Measurements from ENCODE around the gene MACROD2.

Gene MACROD2

DNA sequence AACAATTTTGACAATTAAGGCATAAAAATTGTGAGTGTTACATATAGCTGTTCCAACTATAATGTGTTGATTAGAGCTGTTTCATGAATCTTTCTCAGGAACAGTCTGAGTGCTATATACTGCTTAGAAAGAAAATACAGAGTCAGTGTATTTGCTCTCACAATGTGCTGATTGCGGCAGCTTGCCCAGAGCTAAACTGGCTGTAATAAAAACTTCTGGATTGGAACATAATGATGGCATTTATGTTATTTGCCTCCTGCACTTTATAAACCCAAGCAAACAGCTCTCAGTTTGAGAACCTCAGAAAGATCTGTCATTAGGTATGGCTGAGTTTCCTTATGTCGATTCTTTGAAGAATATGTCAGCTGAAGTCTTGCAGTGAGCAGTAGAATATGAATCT lies 312.6 kb downstream of the MACROD2 start:
- no peak overlapping the region for H2AFZ ChIP-seq (ENCODE audit: low read depth, low read length)
- peaks cover 7% of the 10 kb centered on the region for H3K4me1 ChIP-seq (ENCODE audit: insufficient read depth, low read length)
- H3K36me3 ChIP-seq (ENCODE audit: insufficient read depth, low read length) = no peaks in the 10 kb centered on the region
- peaks cover 47% of the 10 kb centered on the region for H3K27me3 ChIP-seq (ENCODE audit: insufficient read depth, low read length)
- peaks cover 5% of the 10 kb centered on the region for H3K9me3 ChIP-seq (ENCODE audit: low read length)
- H3K4me3 ChIP-seq (ENCODE audit: low read length) = no peak overlapping the region

DNA sequence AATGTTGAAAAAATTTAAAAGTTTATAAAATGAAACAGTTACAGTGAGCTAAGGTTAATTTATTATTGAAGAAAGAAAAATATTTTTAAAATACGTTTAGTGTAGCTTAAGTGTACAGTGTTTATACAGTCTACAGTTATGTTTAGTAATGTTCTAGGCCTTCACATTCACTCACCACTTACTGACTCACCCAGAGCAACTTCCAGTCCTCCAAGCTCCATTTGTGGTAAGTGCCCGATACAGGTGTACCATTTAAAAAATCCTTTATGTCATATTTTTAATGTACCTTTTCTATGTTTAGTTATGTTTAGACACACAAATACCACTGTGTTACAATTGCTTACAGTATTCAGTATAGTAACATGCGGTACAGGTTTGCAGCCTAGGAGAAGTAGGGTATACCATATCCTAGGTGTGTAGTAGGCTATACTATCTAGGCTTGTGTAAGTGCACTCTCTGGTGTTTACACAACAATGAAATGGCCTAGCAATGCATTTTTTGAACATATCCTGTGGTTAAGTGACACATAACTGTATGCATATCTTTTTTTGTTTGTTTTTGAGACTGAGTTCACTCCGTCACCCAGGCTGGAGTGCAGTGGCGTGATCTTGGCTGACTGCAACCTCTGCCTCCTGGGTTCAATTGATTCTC lies 315.8 kb downstream of the MACROD2 start:
- Histone ChIP-seq H3K27me3 (ENCODE audit: insufficient read depth, low read length) (peaks cover 32% of the 10 kb centered on the region), H3K9me3 (ENCODE audit: low read length) (peaks cover 5% of the 10 kb centered on the region)

DNA sequence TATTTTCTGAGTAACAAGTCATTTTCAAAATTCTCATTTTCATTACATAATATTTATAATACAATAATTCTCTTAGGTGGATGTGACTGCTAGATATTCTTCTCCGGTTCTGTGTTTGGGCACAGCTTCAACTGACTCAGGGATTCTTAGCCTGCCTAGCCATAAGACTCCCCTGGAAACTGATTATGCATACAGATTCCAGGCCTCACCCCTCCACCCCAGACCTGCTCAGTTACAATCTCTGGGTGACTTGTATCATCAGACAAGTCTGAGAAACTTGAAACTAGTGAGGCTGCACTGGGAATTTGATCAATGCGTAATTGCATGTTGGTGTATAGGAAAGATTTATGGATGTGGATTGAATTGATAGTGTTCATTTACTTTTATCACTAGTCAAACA lies 316.7 kb downstream of the MACROD2 start:
- Histone ChIP-seq H3K36me3 (ENCODE audit: insufficient read depth, low read length) (no peaks in the 10 kb centered on the region), H3K4me3 (ENCODE audit: low read length) (no peak overlapping the region), H3K9me3 (ENCODE audit: low read length) (peaks cover 5% of the 10 kb centered on the region), H3K4me1 (ENCODE audit: insufficient read depth, low read length) (no peaks in the 10 kb centered on the region), H2AFZ (ENCODE audit: low read depth, low read length) (no peak overlapping the region), H3K27me3 (ENCODE audit: insufficient read depth, low read length) (peaks cover 24% of the 10 kb centered on the region)

More for the DNA sequence above, 315.8 kb downstream of the MACROD2 start:
- Histone ChIP-seq H3K4me3 (ENCODE audit: low read length) (no peak overlapping the region), H2AFZ (ENCODE audit: low read depth, low read length) (no peak overlapping the region), H3K36me3 (ENCODE audit: insufficient read depth, low read length) (no peaks in the 10 kb centered on the region), H3K4me1 (ENCODE audit: insufficient read depth, low read length) (no peaks in the 10 kb centered on the region)

DNA sequence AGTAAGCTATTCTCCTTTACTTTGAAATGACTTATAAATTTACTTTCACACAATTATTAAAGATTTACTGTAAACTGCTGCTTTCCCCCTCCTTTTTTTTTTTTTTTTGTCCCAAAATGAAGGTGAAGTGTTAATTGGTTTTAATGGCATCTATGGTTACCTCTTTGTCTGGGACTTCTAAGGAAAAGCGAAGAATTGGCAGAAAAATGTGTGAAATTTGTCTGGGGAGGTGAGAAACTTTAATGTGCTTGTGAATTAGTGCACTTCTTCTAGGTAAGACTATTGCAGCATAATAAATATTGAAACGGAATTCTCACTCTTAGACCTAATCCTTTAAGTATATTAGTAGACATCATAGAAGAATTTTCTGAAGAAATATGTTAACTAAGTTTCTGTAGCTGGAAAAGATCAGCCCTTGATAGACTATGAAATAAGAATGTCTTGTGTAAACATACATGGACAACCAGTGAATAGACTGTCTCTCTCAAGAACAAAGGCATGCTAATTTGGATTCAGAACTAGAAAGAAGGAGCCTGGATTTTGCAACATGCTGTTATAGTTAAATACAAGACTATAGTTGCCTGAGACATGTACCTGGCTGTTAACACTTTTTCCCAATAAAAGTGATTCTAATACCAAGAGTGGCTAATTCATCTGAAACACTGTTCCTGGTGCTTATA lies 318.2 kb downstream of the MACROD2 start:
- H3K4me1 ChIP-seq (ENCODE audit: insufficient read depth, low read length) = no peaks in the 10 kb centered on the region
- no peak overlapping the region for H2AFZ ChIP-seq (ENCODE audit: low read depth, low read length)
- H3K36me3 ChIP-seq (ENCODE audit: insufficient read depth, low read length) = no peaks in the 10 kb centered on the region
- peaks cover 3% of the 10 kb centered on the region for H3K9me3 ChIP-seq (ENCODE audit: low read length)
- peaks cover 13% of the 10 kb centered on the region for H3K27me3 ChIP-seq (ENCODE audit: insufficient read depth, low read length)
- no peak overlapping the region for H3K4me3 ChIP-seq (ENCODE audit: low read length)

DNA sequence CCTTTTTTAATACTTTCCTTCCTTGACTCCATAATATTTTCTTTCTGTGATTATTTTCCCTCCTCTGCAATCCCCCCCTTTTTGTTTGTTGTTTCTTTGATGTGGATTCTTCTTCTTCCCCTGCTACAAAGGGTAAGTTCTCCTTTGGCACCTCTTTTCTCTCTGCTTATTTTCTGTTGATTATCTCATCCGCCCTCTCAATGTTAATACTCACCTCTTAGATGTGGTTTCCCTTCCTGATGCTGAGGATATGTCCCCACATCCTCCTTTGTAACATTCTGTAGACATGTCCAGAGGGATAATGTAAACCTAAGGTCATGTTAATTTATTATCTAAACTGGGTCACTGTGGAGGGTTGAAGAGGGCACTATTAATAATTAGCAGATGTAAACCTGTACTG lies 324.4 kb downstream of the MACROD2 start:
- Histone ChIP-seq H3K27me3 (ENCODE audit: insufficient read depth, low read length) (no peaks in the 10 kb centered on the region), H2AFZ (ENCODE audit: low read depth, low read length) (no peak overlapping the region), H3K4me1 (ENCODE audit: insufficient read depth, low read length) (no peaks in the 10 kb centered on the region), H3K9me3 (ENCODE audit: low read length) (no peaks in the 10 kb centered on the region), H3K36me3 (ENCODE audit: insufficient read depth, low read length) (peaks cover 3% of the 10 kb centered on the region), H3K4me3 (ENCODE audit: low read length) (no peak overlapping the region)

DNA sequence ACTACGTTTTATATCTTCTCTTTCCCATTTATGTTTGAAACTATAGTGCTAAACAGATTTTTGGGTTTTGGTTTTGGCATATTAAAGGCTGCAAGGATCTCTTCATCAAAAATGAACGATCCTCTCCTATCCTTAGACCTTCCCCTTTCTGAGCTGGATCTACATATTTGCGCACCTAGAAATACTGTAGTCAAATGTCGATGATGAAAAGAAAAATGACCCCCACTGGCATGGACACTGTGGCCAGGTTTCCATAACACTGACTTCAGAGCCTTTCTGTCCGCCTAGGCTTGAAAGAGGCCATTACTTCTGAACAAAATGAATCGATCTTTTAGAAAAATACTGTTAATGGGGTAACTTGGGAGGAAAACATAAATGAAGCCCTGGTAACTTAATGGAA lies 336.3 kb downstream of the MACROD2 start:
- Histone ChIP-seq H3K27me3 (ENCODE audit: insufficient read depth, low read length) (no peaks in the 10 kb centered on the region), H3K4me1 (ENCODE audit: insufficient read depth, low read length) (peaks cover 36% of the 10 kb centered on the region), H3K4me3 (ENCODE audit: low read length) (no peak overlapping the region), H3K36me3 (ENCODE audit: insufficient read depth, low read length) (peaks cover 19% of the 10 kb centered on the region), H2AFZ (ENCODE audit: low read depth, low read length) (no peak overlapping the region), H3K9me3 (ENCODE audit: low read length) (peaks cover 2% of the 10 kb centered on the region)

DNA sequence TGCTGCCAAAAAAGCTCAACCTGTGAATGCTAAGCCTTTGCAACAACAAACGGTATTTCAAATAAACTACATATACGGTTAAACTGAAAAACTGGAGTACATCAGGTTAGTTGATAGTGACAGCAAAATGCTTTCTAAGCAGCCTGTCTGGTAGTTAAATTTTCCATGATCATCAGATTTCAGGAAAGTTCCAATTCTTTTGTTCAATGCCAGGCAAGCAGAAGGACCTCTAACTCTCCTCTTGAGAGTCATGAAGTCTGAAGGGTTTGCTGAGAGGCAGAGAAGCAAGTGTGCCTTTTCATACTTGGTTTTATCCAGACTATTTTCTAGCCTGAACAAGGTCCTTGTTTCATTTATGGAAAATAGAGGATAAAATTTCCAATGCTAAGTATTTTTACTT lies 337.6 kb downstream of the MACROD2 start:
- Histone ChIP-seq H3K4me3 (ENCODE audit: low read length) (peak overlapping the region; percentile 68), H3K4me1 (ENCODE audit: insufficient read depth, low read length) (peaks cover 36% of the 10 kb centered on the region), H3K9me3 (ENCODE audit: low read length) (peaks cover 2% of the 10 kb centered on the region), H3K36me3 (ENCODE audit: insufficient read depth, low read length) (peaks cover 9% of the 10 kb centered on the region), H3K27me3 (ENCODE audit: insufficient read depth, low read length) (no peaks in the 10 kb centered on the region), H2AFZ (ENCODE audit: low read depth, low read length) (no peak overlapping the region)

DNA sequence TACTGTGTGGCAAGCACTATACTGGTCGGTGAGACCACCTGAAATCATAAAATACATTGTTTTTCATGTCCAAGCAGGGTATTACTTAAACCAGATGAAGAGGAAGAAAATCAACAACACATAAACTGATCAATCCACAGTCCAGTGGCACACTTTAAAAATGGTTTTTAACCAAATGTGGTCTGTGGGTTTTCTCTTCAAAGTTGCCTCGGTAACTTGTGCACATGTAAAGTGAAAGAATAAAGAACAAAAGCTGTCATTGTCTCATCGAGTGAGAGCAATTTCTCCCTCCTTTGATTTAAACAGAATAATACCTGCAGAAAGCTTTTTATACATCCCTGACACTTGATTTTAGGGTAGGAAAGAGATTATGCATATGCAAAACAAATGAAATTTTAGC lies 338.4 kb downstream of the MACROD2 start:
- Histone ChIP-seq H3K4me1 (ENCODE audit: insufficient read depth, low read length) (peaks cover 36% of the 10 kb centered on the region), H2AFZ (ENCODE audit: low read depth, low read length) (no peak overlapping the region), H3K27me3 (ENCODE audit: insufficient read depth, low read length) (no peaks in the 10 kb centered on the region), H3K36me3 (ENCODE audit: insufficient read depth, low read length) (peaks cover under 1% of the 10 kb centered on the region), H3K4me3 (ENCODE audit: low read length) (peak overlapping the region; percentile 68), H3K9me3 (ENCODE audit: low read length) (no peaks in the 10 kb centered on the region)

DNA sequence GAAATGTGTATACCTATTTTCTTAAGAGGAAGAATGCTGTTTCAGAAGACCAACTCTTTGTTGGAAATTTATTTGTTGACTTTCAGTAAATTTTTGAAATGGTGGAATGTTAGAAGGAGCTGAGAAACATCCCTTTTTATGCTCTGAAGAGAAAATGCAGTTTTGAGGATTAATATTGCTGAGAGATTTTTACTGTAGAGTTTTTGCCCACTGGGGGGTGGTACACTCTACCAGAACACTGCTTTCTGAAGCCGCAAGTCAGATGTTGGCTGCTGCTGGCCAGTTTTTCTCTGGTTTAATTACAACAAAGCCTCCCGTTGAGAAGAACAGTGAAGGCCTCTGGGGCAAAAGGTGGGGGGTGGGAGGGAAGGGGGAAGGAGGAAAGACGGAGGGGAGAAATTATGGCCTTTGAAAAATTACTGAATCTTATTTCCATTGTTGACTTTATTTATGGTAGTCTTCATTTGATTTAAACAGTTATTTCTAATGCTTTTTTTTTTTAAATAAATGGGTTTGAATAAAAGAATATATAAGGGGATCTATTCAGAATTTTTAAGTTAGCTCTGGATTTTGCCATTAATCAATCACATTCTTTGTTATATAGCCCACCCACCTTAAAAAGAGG lies 339.1 kb downstream of the MACROD2 start:
- Histone ChIP-seq H3K9me3 (ENCODE audit: low read length) (no peaks in the 10 kb centered on the region), H2AFZ (ENCODE audit: low read depth, low read length) (no peak overlapping the region), H3K36me3 (ENCODE audit: insufficient read depth, low read length) (no peaks in the 10 kb centered on the region), H3K4me1 (ENCODE audit: insufficient read depth, low read length) (peaks cover 36% of the 10 kb centered on the region), H3K4me3 (ENCODE audit: low read length) (peak overlapping the region; percentile 68), H3K27me3 (ENCODE audit: insufficient read depth, low read length) (no peaks in the 10 kb centered on the region)

DNA sequence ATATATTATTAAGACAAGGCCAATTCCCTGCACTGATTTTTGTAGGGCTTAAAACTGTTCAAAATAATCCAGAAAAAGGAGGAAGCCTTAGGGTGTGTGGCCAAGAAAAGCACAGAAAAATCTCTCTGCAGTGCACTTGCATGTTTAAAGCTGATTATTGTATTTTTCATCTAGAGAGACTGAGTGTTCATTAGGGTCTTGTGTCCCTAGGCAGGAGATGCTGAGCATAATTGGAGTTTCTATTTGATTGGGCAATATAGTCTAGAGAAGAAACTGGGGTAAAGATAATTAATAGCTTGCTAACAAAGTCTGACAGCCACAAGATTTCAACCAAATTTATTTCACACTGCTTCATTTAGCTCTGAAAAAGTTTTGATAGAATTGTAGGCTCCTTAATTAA lies 339.7 kb downstream of the MACROD2 start:
- Histone ChIP-seq H3K36me3 (ENCODE audit: insufficient read depth, low read length) (no peaks in the 10 kb centered on the region), H2AFZ (ENCODE audit: low read depth, low read length) (no peak overlapping the region), H3K4me3 (ENCODE audit: low read length) (peak overlapping the region; percentile 68), H3K9me3 (ENCODE audit: low read length) (no peaks in the 10 kb centered on the region), H3K27me3 (ENCODE audit: insufficient read depth, low read length) (no peaks in the 10 kb centered on the region), H3K4me1 (ENCODE audit: insufficient read depth, low read length) (peaks cover 36% of the 10 kb centered on the region)

DNA sequence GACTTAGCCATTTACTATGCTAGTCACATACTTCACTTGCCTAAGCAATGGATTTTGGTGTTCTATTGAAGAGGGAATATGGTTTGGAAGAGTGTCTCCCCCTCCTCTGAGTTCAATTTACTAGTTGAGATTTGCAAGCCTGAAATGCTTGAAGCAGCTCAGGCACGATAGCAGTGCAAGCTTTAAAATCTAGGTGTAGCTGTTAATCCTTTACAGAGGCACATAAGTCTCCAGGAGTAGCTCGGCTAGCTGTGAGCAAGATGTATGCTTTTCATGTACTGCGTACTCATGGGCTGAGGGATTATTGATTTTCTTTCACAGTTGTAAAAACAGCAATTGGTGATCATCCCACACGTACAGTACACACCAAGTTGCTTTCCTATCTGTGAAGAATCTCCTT lies 341.4 kb downstream of the MACROD2 start:
- no peaks in the 10 kb centered on the region for H3K9me3 ChIP-seq (ENCODE audit: low read length)
- no peak overlapping the region for H2AFZ ChIP-seq (ENCODE audit: low read depth, low read length)
- no peaks in the 10 kb centered on the region for H3K27me3 ChIP-seq (ENCODE audit: insufficient read depth, low read length)
- peak overlapping the region; percentile 68 for H3K4me3 ChIP-seq (ENCODE audit: low read length)
- peaks cover 32% of the 10 kb centered on the region for H3K4me1 ChIP-seq (ENCODE audit: insufficient read depth, low read length)
- no peaks in the 10 kb centered on the region for H3K36me3 ChIP-seq (ENCODE audit: insufficient read depth, low read length)

DNA sequence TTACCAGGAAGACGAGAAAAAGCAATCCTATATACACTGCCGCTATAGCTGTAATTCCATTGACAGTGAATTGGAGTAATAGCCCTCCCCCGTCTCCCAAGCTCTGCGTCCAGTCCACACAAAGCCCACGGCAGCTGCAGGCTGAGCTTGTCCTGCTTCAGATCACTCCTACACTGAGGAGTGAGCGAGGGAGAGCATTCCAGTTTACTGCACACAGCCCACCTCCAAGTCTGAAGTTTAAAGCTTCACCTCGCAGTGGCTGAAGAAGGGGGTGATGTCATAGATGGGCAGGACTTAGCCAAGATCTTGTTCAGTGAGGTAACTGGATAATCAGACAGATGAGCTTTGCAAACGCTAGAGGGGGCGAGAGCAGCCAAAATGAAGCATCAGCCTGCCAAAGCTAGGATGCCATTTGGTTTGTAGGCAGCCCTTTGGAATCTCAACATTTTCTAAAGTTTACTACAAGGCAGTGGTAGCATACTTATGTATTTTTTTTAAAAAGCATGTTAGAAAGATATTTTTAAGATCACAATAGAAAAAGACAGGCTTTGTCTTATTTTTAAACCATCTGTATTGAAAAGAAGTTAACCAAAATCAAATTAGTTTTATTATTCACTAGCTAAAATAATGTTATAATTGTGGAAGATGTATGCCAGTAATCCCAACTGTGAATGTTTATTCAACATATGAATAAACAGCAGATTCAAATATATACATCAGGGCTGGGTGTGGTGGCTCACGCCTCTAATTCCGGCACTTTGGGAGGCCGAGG lies 342.3 kb downstream of the MACROD2 start, which contains the start of gene FLRT3:
Gene FLRT3 (minus strand): TSS at position 213 of the 772 bp plus-strand sequence. CDS start 10,106 bp downstream, outside the sequence.
- Histone ChIP-seq H3K9me3 (ENCODE audit: low read length) (no peaks in the 10 kb centered on the region), H3K27me3 (ENCODE audit: insufficient read depth, low read length) (no peaks in the 10 kb centered on the region), H2AFZ (ENCODE audit: low read depth, low read length) (no peak within 1 kb of the TSS), H3K4me3 (ENCODE audit: low read length) (peak within 1 kb of the TSS; percentile 68), H3K36me3 (ENCODE audit: insufficient read depth, low read length) (no peaks in the 10 kb centered on the region), H3K4me1 (ENCODE audit: insufficient read depth, low read length) (peaks cover 24% of the 10 kb centered on the region)

DNA sequence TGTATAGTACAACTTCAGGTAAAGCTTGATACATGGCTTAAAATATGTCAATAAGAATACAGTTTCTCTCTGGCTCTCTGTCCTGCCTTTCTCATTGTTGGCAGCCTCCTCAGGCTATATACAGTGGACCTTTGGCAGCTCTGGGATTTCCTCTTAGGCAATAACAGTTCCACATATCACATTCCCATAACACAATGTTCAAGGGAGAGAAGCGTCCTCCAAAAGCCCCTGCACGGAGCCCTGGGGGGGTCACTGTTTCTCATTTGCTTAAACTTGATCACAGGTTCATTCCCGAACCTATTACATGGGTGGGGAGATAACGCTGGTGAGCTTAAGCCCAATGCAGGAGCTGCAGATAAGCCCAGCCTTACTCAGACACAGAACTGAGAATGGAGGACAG lies 346.5 kb downstream of the MACROD2 start:
- Histone ChIP-seq H3K9me3 (ENCODE audit: low read length) (no peaks in the 10 kb centered on the region), H2AFZ (ENCODE audit: low read depth, low read length) (no peak overlapping the region), H3K36me3 (ENCODE audit: insufficient read depth, low read length) (no peaks in the 10 kb centered on the region), H3K4me1 (ENCODE audit: insufficient read depth, low read length) (peaks cover 2% of the 10 kb centered on the region), H3K27me3 (ENCODE audit: insufficient read depth, low read length) (no peaks in the 10 kb centered on the region), H3K4me3 (ENCODE audit: low read length) (no peak overlapping the region)
